Heart left ventricle (tissue), 16 donors: Measurements from ENCODE around the gene LAMB3. TPM values are rescaled to one million over a fixed set of nuclear protein-coding genes. Genes with fewer than 3 reads are reported as not detected.
A peak's percentile ranks its signal among the peaks of the same experiment; 100 is the strongest.

Experiments
- ATAC-seq, 4 donors: fragments of 200-7000 bp; cut with Tn5 transposase; one replicate each; pipeline ENCODE4 v1.9.1; 2020 to 2022; ENCODE audit warnings: moderate library complexity in 4 of 4, mild to moderate bottlenecking in 3 of 4, moderate number of reproducible peaks in 1 of 4
- DNase-seq, 5 donors: peaks; one replicate each; pipeline ENCODE4 v3.0.0-alpha.2; 2020
- H3K27ac ChIP-seq, 12 donors: fragments of 200-600 bp; sonication (generic) in 4 of 12; one replicate each; pipeline versions ENCODE4 v1.5.0 to v1.8.0; 2016 to 2022; ENCODE audit warnings: mild to moderate bottlenecking in 2 of 12
- H3K27me3 ChIP-seq, 9 donors: fragments of 200-600 bp; sonication (generic) in 2 of 9; one replicate each; pipeline versions ENCODE4 v1.5.1 to v1.8.0; 2016 to 2022; ENCODE audit warnings: mild to moderate bottlenecking in 3 of 9
- H3K36me3 ChIP-seq, 9 donors: fragments of 200-600 bp; sonication (generic) in 2 of 9; one replicate each; pipeline versions ENCODE4 v1.5.0 to v1.8.0; 2018 to 2022; ENCODE audit warnings: mild to moderate bottlenecking in 2 of 9
- H3K4me1 ChIP-seq, 12 donors: fragments of 200-600 bp; sonication (generic) in 4 of 12; one replicate each; pipeline versions ENCODE4 v1.5.0 to v1.8.0; 2016 to 2022; ENCODE audit warnings: mild to moderate bottlenecking in 3 of 12
- H3K4me3 ChIP-seq, 12 donors: fragments of 200-600 bp; sonication (generic) in 4 of 12; one replicate each; pipeline versions ENCODE4 v1.5.0 to v1.8.0; 2017 to 2022; ENCODE audit warnings: mild to moderate bottlenecking in 9 of 12, moderate library complexity in 4 of 12
- H3K9me3 ChIP-seq, 12 donors: fragments of 200-600 bp; sonication (generic) in 4 of 12; one replicate each; pipeline versions ENCODE4 v1.5.0 to v1.8.0; 2016 to 2022; ENCODE audit warnings: mild to moderate bottlenecking in 1 of 12
- CTCF ChIP-seq, 12 donors: fragments of 200-600 bp; sonication (generic) in 4 of 12; IDR thresholded peaks; one replicate each; pipeline versions ENCODE4 v1.5.0 to v1.8.0; 2018 to 2022; ENCODE audit warnings: antibody characterized with exemption in 12 of 12, mild to moderate bottlenecking in 5 of 12
- POLR2A ChIP-seq, 2 donors: fragments of 450-650 bp; IDR thresholded peaks; one replicate each; pipeline ENCODE4 v1.6.1; 2017; ENCODE audit warnings: antibody characterized with exemption in 2 of 2, mild to moderate bottlenecking in 2 of 2, moderate library complexity in 2 of 2
- WGBS, 4 donors: extraction: QIAGEN DNeasy Blood & Tissue Kit in 2 of 4; methylation state at CpG; one replicate each; pipeline versions ENCODE4 v1.1.5 to v1.1.7; 2013 to 2018; 5-methylcytosine and 5-hydroxymethylcytosine counted together
- intact Hi-C, 10 donors: fragments of 100-400 bp; cut with DNase I; formaldehyde crosslinking; loops; one replicate each; pipeline versions ENCODE4 v1.11.1 to v1.14.2; 2022
- polyA plus RNA-seq, 2 donors: library from polyadenylated mRNA; stranded (reverse); fragments of 200-250 nt; gene quantifications; one replicate each; pipeline ENCODE4 v1.2.3, GENCODE V29; 2013
- total RNA-seq, 9 donors: library from RNA; depleted of rRNA in 2 of 9; stranded (reverse); fragments of >200 nt in 2 of 9; fragmentation: NEBNext Ultra II Directional in 3 of 9; extraction: Animal tissue kit (Norgen Biotek cat#: 25700) in 3 of 9; gene quantifications; one replicate each; pipeline versions ENCODE4 v1.1.0 to v1.2.4, GENCODE V29; 2016 to 2023
- donor health status: ischemic (EF 13 %, LVEDD 7.1; RV severe dilation, severe dysfunction).
- donor health status: healthy with polysubstance abuse.
- donor health status: DM: no; HTN: yes; CAD: no.
- donor health status: DM: no; HTN: no; CAD: no.
- donor health status: ischemic (EF 25% LVEDD 6.9; RV normal size, moderate dysfunction).
- donor health status: ischemic (EF 25% LVEDD 5.7; RV mildly dilated, moderate dysfunction).
- donor health status: healthy.
- donor health status: DM: yes; HTN: yes; CAD: no.
- donor health status: ischemic (EF 35%, LVEDD 5.7; RV mildly dilated, moderate dysfunction).
- donor health status: nonischemic (EF 11% LVEDD 7.7; RV severe dilation, severe dysfunction).
- donor health status: DM: yes; HTN: yes; CAD: no.
- donor health status: PGD.
- donor health status: ischemic (EF 29% LVEDD 5.4; RV normal size, mild dysfunction).
- donor health status: nonischemic (EF 23%, LVEDD 6.1; RV moderate dilation, normal function).

The LAMB3 gene
- total and polyA plus RNA-seq, 11 donors = 0.83 to 7.4 (median 3.6) TPM

- WGBS, 4 donors = 0 to 2% (median 2%) methylated on average over 30 to 34 of the region's 34 CpGs
- Histone ChIP-seq H3K36me3 (peaks cover 0 to 5% (median 0%) of the 10 kb centered on the region in 9 donors), H3K4me1 (peaks cover 0 to 39% (median 26%) of the 10 kb centered on the region in 12 donors), H3K4me3 (peak overlapping the region; percentile 39 to 76 (median 64)), H3K9me3 (peaks cover 0 to 12% (median 0%) of the 10 kb centered on the region in 12 donors), H3K27ac (peak overlapping the region; percentile 18 to 91 (median 80)), H3K27me3 (peaks cover 0 to 16% (median 0%) of the 10 kb centered on the region in 9 donors)
- ATAC-seq (peak; percentile 55 to 65 (median 59)), DNase-seq (peak; percentile 37 to 74 (median 57))
- TF ChIP-seq CTCF (IDR thresholded peaks at IDR 0.05) (peak in 2 of 12 donors; percentile 1 to 15), POLR2A (IDR thresholded peaks at IDR 0.05) (no peak)
- intact Hi-C loops = loop anchor here in 6 of 10 donors (2.0 to 5.0 kb wide), 6 partner anchors 27 to 48 kb away; no protein-coding TSS in a partner anchor
Observed at GRCh38 chr1:209675565-209676154, 23.4 kb upstream of the LAMB3 start.

GRCh38 chr1:209674957-209675564, 22.8 kb upstream of the LAMB3 start, which contains the start of gene G0S2:
Gene G0S2, plus strand, starts transcription at chr1:209675412. Its CDS starts 273 bp downstream, at chr1:209675685.
- H3K27ac ChIP-seq = peak within 1 kb of the TSS; percentile 18 to 91 (median 80)
- DNase-seq = peak; percentile 83 to 93 (median 90)
- no peak for TF ChIP-seq CTCF (IDR thresholded peaks at IDR 0.05)
- TF ChIP-seq POLR2A (IDR thresholded peaks at IDR 0.05) = peak in 1 of 2 donors; percentile 93
- peaks cover 0 to 5% (median 0%) of the 10 kb centered on the region in 9 donors for H3K36me3 ChIP-seq
- WGBS, 4 donors = 2 to 9% (median 3%) methylated on average over 41 to 47 of the region's 47 CpGs
- peak within 1 kb of the TSS; percentile 39 to 76 (median 64) for H3K4me3 ChIP-seq
- intact Hi-C loops = loop anchor here in 6 of 10 donors (2.0 to 5.0 kb wide), 6 partner anchors 26 to 48 kb away; no protein-coding TSS in a partner anchor
- H3K4me1 ChIP-seq = peaks cover 0 to 39% (median 26%) of the 10 kb centered on the region in 12 donors
- peak; percentile 89 to 94 (median 92) for ATAC-seq
- peaks cover 0 to 12% (median 0%) of the 10 kb centered on the region in 9 donors for H3K27me3 ChIP-seq
- H3K9me3 ChIP-seq = peaks cover 0 to 12% (median 0%) of the 10 kb centered on the region in 12 donors

- Histone ChIP-seq H3K9me3 (peaks cover 0 to 12% (median 0%) of the 10 kb centered on the region in 12 donors), H3K4me1 (peaks cover 0 to 39% (median 26%) of the 10 kb centered on the region in 12 donors), H3K4me3 (no peak overlapping the region), H3K36me3 (peaks cover 0 to 5% (median 0%) of the 10 kb centered on the region in 9 donors), H3K27ac (peak overlapping the region in 11 of 12 donors; percentile 17 to 86 (median 75)), H3K27me3 (peaks cover 0 to 11% (median 0%) of the 10 kb centered on the region in 9 donors)
- WGBS, 4 donors = 51 to 65% (median 54%) methylated on average over 7 of the region's 7 CpGs
- ATAC-seq = no peak
- TF ChIP-seq CTCF (IDR thresholded peaks at IDR 0.05) (no peak), POLR2A (IDR thresholded peaks at IDR 0.05) (no peak)
- DNase-seq = no peak
- intact Hi-C loops = loop anchor here in 2 of 10 donors (2.0 kb wide), 3 partner anchors 25 to 33 kb away; no protein-coding TSS in a partner anchor
Observed at GRCh38 chr1:209673631-209674417, 21.6 kb upstream of the LAMB3 start.
